GM11168 (cell line): Measurements from ENCODE around the gene ARHGAP32.

ENCODE experiments used
- in situ Hi-C: fragments of 300-500 bp; cut with MboI; formaldehyde crosslinking; loops from one replicate; pipeline ENCODE4 v1.12.0; 2022; ENCODE audit warnings: low sequenced_read_pairs; ENCODE audit not compliant: unreplicated experiment

The ARHGAP32 gene

GRCh38 chr11:129192150-129192549 lies at the start of gene ARHGAP32:
TSS of gene ARHGAP32 (minus strand) at chr11:129192325. CDS start at chr11:129192198, 127 bp downstream.
- in situ Hi-C loops, result no loop called here

GRCh38 chr11:129239207-129239606 lies 47.1 kb upstream of the ARHGAP32 start:
- in situ Hi-C loops, result no loop called here

DNA sequence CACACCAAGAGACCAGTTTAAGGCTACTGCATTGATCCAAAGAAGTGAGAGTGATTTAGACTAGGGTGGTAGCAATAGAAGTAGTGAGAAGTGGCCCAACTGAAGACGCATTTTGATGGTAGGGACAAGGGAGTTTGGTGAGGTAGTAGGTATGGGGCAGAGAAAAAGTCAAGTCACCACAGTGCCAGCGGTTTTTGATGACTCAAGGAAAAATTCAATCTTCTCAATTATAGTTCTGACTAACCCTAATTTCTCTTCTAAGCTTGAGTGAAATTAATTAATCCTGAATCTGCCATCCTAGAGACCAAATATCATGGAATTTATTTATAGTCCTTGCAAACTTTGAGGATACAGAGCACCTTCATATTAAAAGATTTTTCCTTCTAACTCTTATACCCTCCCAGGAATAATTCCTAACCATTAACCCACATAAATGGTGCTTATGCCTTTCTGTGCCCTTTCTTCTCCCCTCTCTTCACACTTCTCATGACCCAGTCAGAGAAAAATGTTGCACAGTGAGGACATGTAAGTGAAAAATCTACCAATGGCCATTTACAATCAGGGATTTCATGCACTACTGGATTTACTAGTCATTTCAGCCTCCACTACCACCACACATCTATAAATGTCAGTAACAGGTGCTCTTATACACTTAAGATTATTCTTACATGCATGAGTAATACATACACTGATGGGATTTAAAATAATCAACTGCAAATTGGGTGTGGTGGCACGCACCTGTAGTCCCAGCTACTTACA lies 45.9 kb upstream of the ARHGAP32 start:
- in situ Hi-C loops, result no loop called here

GRCh38 chr11:129237456-129237855 lies 45.3 kb upstream of the ARHGAP32 start:
- in situ Hi-C loops, result no loop called here

DNA sequence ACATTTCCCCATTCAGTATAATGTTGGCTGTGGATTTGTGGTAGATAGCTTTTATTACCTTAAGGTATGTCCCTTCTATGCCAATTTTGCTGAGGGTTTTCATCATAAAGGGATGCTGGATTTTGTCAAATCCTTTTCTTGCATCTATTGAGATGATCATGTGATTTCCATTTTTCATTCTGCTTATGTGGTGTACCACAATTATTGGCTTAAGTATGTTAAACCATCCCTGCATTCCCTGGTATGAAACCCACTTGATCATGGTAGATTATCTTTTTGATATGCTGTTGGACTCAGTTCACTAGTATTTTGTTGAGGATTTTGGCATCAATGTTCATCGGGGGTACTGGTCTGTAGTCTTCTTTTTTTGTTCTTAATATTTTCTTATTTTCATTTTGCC lies 44.7 kb upstream of the ARHGAP32 start:
- in situ Hi-C loops, result no loop called here

DNA sequence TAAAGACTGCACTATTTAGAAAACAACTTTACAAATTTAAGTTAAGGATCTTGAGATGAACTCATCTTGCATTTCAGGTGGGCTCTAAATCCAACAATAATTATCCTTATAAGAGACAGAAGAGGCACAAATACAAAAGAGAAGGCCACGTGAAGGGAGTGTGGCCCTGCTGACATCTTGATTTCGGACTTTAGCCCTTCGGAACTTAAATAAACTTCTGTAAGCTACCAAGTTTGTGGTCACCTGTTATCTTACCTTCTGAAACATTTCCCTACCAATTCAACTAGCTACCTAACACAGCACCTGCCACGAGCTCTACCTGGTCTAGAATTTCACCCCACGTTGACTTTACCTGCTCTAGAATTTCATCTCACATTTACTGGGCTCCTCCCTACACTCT lies 42.9 kb upstream of the ARHGAP32 start:
- in situ Hi-C loops, result no loop called here

GRCh38 chr11:129230006-129230405 lies 37.9 kb upstream of the ARHGAP32 start:
- in situ Hi-C loops, result no loop called here

DNA sequence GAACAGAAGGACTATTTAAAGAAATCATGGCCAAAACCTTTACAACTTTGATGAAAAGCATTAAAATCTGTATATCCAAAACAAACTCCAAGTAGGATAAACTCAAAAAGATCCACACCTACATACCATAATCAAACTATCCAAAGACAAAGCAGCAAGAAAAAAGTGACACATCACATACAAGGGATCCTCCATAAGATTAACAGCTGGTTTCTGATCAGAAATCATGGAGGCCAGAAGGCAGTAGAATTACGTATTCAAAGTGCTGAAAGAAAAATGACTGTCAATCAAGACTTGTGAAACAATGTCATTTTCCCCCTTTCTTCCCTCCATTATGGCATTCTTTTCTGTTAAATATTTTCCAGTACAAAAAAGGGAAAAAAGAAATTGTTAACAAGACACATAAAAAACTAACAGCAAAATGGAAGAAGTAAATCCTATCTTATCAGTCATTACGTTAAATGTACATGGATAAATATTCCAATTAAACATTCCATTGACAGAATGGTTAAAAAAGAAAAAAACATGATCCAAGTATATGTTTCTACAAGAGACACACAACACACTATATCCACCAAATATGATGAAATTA lies 34.2 kb upstream of the ARHGAP32 start:
- in situ Hi-C loops, result no loop called here

- in situ Hi-C loops, result no loop called here
Measured at GRCh38 chr11:129225190-129225589, 33.1 kb upstream of the ARHGAP32 start.

- in situ Hi-C loops, result no loop called here
Measured at GRCh38 chr11:129224538-129224937, 32.4 kb upstream of the ARHGAP32 start.

- in situ Hi-C loops, result no loop called here
Measured at GRCh38 chr11:129223701-129224149, 31.6 kb upstream of the ARHGAP32 start.

DNA sequence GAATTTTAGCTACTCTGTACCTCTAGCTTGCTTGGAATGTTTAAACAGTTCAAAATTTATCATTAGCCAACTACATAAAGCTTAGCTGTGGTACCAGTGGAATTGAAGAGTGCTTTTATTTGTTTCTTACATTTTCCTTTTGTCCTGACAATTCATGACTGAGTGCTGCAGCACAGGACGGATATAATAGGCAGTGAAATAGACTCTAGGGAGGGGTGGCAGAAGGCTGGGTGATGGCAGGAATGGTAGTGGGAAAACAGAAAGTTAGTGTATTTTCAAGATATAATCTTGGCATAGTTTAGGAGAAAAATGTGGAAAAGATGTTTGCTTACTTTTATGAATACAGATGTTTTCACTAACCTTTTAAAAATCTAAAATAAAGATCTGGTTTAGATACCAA lies 31.1 kb upstream of the ARHGAP32 start:
- in situ Hi-C loops, result no loop called here

- in situ Hi-C loops, result no loop called here
Measured at GRCh38 chr11:129222158-129222557, 30.0 kb upstream of the ARHGAP32 start.

DNA sequence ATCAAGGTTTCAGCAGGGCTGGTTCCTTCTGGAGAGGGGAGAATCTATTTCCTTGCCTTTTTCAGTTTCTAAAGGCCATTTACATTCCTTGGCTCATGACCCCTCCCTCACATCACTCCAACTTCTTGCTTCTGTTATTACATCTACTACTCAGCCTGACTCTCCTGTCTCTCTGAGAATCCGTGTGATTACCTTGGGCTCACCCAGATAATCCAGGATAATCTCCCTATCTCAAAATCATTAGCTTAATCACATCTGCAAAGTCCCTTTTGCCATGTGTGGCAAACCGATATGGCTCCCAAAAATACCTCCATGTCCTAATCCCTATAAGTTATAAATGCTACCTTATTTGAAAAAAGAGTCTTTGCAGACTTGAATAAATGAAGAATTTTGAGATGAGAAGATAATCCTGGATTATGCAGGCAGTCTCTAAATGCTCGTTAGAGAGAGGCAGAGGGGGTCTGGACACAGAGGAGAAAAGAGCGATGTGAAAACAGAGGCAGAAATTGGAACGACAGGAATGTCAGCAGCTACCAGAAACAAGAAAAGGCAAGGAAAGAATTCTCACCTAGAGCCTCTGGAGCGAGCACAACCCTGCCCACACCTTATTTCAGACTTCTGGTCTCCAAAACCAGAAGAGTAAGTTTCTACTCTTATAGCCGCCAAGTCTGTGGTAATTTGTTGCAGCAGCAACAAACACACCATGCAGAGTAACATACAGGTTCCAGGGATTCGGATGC lies 23.6 kb upstream of the ARHGAP32 start:
- in situ Hi-C loops, result no loop called here

- in situ Hi-C loops, result no loop called here
Measured at GRCh38 chr11:129214710-129215295, 22.7 kb upstream of the ARHGAP32 start.

DNA sequence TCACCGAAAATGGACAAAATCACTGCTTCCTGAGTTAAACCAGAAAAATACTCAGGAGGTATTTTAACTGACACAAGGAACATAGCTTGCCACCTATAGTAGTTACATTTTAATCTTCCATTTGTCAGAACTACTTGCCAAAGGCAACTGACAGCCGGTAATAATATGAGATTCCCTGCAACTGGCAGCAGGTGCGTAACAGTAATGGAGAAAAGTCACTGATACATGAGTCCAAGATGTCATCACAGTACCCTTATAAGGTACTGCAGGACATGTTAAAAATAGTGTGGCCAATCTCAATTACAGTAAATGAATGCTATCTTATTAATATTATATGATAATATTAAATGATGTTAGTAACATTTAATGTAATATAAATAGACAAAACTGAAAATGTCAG lies 21.1 kb upstream of the ARHGAP32 start:
- in situ Hi-C loops, result no loop called here

DNA sequence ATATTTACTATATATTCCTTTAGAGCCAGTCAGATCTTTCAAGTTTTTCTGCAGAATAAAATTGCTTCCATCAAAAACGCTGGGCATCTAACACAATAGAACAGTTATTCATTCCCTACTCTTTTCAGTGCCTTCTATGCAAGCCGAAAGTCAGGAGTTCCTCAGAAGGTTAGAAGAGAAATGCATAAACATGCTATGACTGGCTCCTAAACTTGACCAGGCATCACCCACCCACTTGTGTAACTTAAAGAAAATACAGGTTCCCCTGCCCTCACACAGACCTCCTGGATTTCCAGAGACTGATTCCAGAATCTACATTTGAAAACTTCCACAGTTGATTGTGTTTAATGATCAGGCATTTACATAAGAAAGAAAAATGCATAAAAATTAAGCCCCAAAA lies 19.3 kb upstream of the ARHGAP32 start:
- in situ Hi-C loops, result no loop called here

DNA sequence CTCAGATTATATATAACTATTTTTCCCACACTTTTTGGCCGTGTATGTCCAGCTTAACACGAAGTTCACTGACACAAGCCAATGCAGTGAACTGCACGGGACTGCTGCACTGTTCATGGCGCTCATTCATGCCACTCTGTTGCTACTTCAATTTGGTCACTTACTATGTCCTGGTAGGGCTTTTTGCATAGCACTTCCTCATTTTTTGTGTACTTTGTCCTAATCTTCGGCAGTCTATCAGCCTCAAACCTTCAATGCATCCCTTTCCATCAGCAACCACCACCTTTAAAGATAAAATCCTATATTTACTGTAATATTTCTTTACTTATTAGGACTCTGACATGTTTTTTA lies 18.7 kb upstream of the ARHGAP32 start:
- in situ Hi-C loops, result no loop called here

DNA sequence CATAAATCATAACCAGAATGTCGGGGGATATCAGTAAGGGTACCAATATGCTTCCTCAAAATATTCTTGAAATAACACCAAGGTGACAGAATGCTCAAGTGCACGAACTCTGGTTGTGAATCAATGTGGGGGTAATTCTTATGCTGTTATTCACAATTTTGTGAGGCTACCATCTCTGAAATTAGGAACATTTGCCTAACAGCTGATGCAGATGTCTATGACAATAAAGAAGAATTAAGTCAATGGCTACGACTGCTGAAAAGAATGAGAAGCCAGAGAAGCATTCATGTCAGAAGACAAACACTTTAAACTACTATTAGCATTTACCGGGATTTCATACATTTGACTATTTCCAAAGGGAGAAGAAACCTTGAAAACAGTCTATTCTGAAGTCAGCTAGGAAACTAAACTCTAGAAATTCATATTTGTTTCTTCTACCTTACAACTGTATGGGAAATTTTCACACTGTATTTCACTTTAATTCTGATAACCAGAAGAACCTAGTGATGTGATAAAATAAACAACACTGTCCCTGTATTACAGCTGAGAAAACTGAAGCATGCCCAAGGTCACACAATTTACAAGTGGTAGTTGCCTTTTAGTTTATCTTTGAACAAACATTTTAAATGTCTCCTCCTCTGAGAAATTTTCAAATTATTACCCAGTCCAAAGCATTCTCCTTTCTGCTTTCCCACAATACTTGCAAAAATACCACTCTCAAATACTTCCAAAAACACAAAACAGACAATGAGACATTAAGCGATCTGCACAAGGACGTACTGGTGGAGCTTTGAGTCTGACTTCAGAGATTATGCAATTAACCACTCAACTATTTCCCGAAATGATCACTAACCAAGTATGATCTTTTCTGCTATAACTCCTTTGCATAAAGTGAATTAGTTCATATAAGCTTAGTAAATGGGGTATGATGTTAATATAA lies 18.0 kb upstream of the ARHGAP32 start:
- in situ Hi-C loops, result no loop called here

DNA sequence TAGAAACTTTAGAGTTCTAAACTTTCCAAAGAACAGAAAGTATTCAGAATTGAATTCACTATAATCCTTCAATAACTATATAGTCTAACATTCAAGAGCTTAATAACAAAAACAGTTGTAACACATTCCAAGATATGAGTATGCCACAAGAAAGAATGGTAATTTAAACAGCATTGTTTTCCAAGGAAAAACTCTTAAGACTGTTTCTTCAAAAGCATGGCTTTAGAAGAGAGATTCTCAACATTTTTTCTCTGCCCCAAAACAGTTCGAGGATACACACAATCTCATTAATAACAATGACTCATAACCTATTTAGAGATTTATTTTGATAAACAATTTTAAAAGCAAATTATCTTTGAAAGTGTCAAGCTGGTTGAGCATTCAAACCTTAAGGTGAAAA lies 16.7 kb upstream of the ARHGAP32 start:
- in situ Hi-C loops, result no loop called here
